GM12878 (cell line): Measurements from ENCODE around the gene NOTCH1. TPM values are rescaled to one million over a fixed set of nuclear protein-coding genes. Genes with fewer than 3 reads are reported as not detected.

Source experiments
- ATAC-seq: fragments of 200-7000 bp; cut with Tn5 transposase; 3 replicates; pipeline ENCODE4 v1.9.1; 2020; ENCODE audit warnings: mild to moderate bottlenecking, moderate library complexity
- BruUV-seq: library from RNA; stranded (reverse); fragments of 400-500 nt; replicated peaks from 2 replicates; lab custom pipeline; 2021; lab: Mats Ljungman, UMichigan
- CTCF ChIA-PET: fragments of 300-600 bp; sonication (Branson Sonifier 250); formaldehyde crosslinking; extraction: SDS; loops from one replicate; lab custom pipeline; 2021; ENCODE audit warnings: inconsistent platforms; lab: Yijun Ruan, JAX
- POLR2A ChIA-PET: fragments of 350-600 bp; formaldehyde crosslinking; extraction: SDS; loops from one replicate; lab custom pipeline; 2021; ENCODE audit warnings: inconsistent platforms; lab: Charles Lee
- RAD21 ChIA-PET: fragments of 300-600 bp; sonication (Branson Sonifier 250); formaldehyde crosslinking; loops from one replicate; lab custom pipeline; 2023; ENCODE audit warnings: antibody characterized with exemption; ENCODE audit not compliant: unreplicated experiment; lab: Charles Lee
- SMC1A ChIA-PET: fragments of 300-600 bp; sonication (Branson Sonifier 250); formaldehyde crosslinking; loops from one replicate; lab custom pipeline; 2023; ENCODE audit not compliant: unreplicated experiment, uncharacterized antibody; lab: Charles Lee
- DNase-seq: peaks from one replicate; pipeline ENCODE4 v3.0.0-alpha.2; 2011; ENCODE audit warnings: low read depth, low spot score
- FAIRE-seq: peaks from 3 replicates; lab custom pipeline; 2011; peaks lifted over from hg19 to GRCh38; lab: Jason Lieb, UNC
- H2AFZ ChIP-seq: 2 replicates; pipeline ENCODE4 v1.6.0; 2011; ENCODE audit warnings: low read depth, low read length, control low read depth; ENCODE audit not compliant: control insufficient read depth
- H3K27ac ChIP-seq: 2 replicates; pipeline ENCODE4 v1.5.1; 2011; ENCODE audit warnings: control low read depth; ENCODE audit not compliant: control insufficient read depth, insufficient read depth
- H3K27me3 ChIP-seq, 2 experiments: replicated peaks in 1 of 2; 2 replicates each; pipeline versions ENCODE4 v1.6.0 to v1.6.1; 2011; ENCODE audit warnings: low read length in 1 of 2; ENCODE audit not compliant: control insufficient read depth in 2 of 2, insufficient read depth in 2 of 2
- H3K36me3 ChIP-seq, 2 experiments: 2 replicates each; pipeline ENCODE4 v1.5.1; 2011; ENCODE audit warnings: low read length in 1 of 2; ENCODE audit not compliant: control insufficient read depth in 2 of 2, insufficient read depth in 2 of 2
- H3K4me1 ChIP-seq: 2 replicates; pipeline ENCODE4 v1.6.1; 2011; ENCODE audit warnings: mild to moderate bottlenecking, low read length, moderate library complexity, mixed read lengths; ENCODE audit not compliant: control insufficient read depth, insufficient read depth
- H3K4me2 ChIP-seq: 2 replicates; pipeline ENCODE4 v1.6.0; 2011; ENCODE audit warnings: control low read depth; ENCODE audit not compliant: control insufficient read depth, insufficient read depth
- H3K4me3 ChIP-seq: fragments of 200-600 bp; sonication (generic); 2 replicates; pipeline ENCODE4 v1.5.1; 2016
- H3K79me2 ChIP-seq: 2 replicates; pipeline ENCODE4 v1.6.0; 2011; ENCODE audit warnings: low read length; ENCODE audit not compliant: control insufficient read depth, insufficient read depth
- H3K9ac ChIP-seq: 2 replicates; pipeline ENCODE4 v1.8.0; 2011; ENCODE audit warnings: low read length, control low read depth, mixed read lengths; ENCODE audit not compliant: control insufficient read depth, insufficient read depth
- H3K9me3 ChIP-seq: replicated peaks from 3 replicates; pipeline ENCODE4 v1.5.1; 2011; ENCODE audit warnings: mild to moderate bottlenecking, low read length; ENCODE audit not compliant: control insufficient read depth, insufficient read depth
- H4K20me1 ChIP-seq: 2 replicates; pipeline ENCODE4 v1.6.0; 2011; ENCODE audit not compliant: control insufficient read depth, insufficient read depth
- EED ChIP-seq: sonication (generic); IDR thresholded peaks from 2 replicates; pipeline ENCODE4 v1.6.1; 2016; ENCODE audit warnings: antibody characterized with exemption, low read depth
- EGR1 ChIP-seq, 2 experiments: IDR thresholded peaks; 1 replicate in 1 of 2; 2 replicates in 1 of 2; pipeline ENCODE4 v1.6.1; 2011 to 2012; ENCODE audit warnings: low read depth in 2 of 2, low read length in 2 of 2, borderline replicate concordance in 1 of 2, mild to moderate bottlenecking in 1 of 2, moderate library complexity in 1 of 2
- RUNX3 ChIP-seq: IDR thresholded peaks from 2 replicates; pipeline ENCODE4 v1.6.1; 2012; ENCODE audit warnings: low read length, inconsistent platforms
- SMARCA5 ChIP-seq: fragments of 450-650 bp; IDR thresholded peaks from 2 replicates; pipeline ENCODE4 v1.6.1; 2017; ENCODE audit warnings: mild to moderate bottlenecking
- SPI1 ChIP-seq: IDR thresholded peaks from 2 replicates; pipeline ENCODE4 v1.6.1; 2011; ENCODE audit warnings: low read depth, mild to moderate bottlenecking, low read length, moderate library complexity, borderline replicate concordance; ENCODE audit not compliant: insufficient read depth
- WGBS: methylation state at CpG from one replicate; pipeline ENCODE4 v1.1.6; 2016; ENCODE audit warnings: low lambda C conversion rate; ENCODE audit not compliant: insufficient replicate concordance, insufficient coverage; ENCODE audit errors: missing lambda C conversion rate; 5-methylcytosine and 5-hydroxymethylcytosine counted together
- in situ Hi-C: fragments of 300-500 bp; cut with MboI; formaldehyde crosslinking; loops from 9 replicates; pipeline ENCODE4 v1.14.3; 2018; ENCODE audit warnings: mixed read lengths
- intact Hi-C: fragments of 100-400 bp; cut with micrococcal nuclease; formaldehyde crosslinking; loops from one replicate; pipeline ENCODE4 v1.14.2; 2022; ENCODE audit not compliant: unreplicated experiment
- polyA plus RNA-seq, 11 experiments: library from polyadenylated mRNA; depleted of rRNA in 4 of 11; unstranded in 6 of 11; stranded (reverse) in 5 of 11; fragments of >200 nt; fragmentation: Nextera tagmentation in 4 of 11; fragmentation: Illumina TruSeq in 1 of 11; extraction: Ambion mirVana in 4 of 11; extraction: Trizol in 1 of 11; gene quantifications; 1 replicate in 1 of 11; 2 replicates in 10 of 11; pipeline versions ENCODE4 v1.2.1 to v1.2.3, GENCODE V29; 2011 to 2016; ENCODE audit warnings: inconsistent platforms in 2 of 11, missing spikeins in 2 of 11, low read depth in 1 of 11
- total RNA-seq, 4 experiments: library from RNA; depleted of rRNA in 3 of 4; stranded (reverse); fragments of >200 nt in 3 of 4; fragmentation: Illumina TruSeq in 1 of 4; extraction: Trizol in 1 of 4; gene quantifications; 2 replicates each; pipeline versions ENCODE4 v1.2.1 to v1.2.3, GENCODE V29; 2013 to 2021

NOTCH1 gene
- total and polyA plus RNA-seq, 10 of the 15 experiments (the other 5 are each of a cell fraction or from before 2014, with no cell fraction given), result 0.02 to 40.0 (median 3.7) TPM

DNA sequence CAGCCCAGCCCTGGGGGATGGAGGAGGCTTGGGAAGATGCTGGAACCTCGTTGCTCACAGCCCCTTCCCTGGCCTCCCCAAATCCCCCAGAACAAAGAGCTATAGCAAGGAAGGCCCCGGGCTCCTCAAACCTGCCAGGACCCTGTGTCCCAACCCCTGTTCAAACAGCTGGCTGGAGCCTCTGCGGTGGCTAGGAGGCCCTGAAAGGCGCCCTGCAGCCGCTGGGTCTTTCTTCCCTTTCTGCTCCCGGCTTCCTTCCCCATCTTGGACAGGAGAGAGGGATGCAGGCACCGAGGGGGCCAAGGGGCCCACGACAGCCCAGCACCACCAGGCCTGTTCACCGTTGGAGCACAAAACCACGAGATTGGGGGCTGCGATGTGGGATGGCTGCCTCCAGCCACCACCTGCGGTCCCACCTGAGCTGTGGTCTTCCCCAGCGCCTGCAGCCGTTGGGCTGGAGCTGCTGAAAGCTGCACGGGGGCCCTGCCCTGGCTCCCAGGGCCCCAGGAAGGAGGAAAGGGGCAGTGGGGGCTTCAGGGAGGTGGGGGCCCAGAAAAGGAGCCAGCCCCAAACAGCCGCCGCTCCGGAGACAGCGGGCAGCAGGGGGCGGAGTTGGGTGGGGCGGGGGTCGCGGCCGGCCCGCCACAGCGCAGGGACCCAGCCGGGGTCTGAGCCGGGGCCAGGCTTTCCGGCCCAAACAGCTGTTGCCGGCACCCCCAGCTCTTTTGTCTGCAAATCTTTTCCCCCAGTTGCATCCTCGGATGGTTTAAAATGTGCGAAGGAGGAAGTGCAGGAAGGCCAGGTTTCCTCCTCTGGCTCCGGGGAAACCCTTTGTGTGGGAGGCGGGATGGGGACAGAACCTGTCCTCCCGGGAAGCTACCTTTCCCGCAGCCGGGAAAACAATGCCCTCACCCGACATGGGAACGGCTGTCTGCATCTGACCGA, 16.1 kb downstream of the NOTCH1 start:
- no peaks in the 10 kb centered on the region for H4K20me1 ChIP-seq
- no peak for ATAC-seq
- ChIA-PET POLR2A (interaction anchor here (1.1 kb wide), 1 partner anchor 9 kb away, joined by 5 read pairs; no protein-coding TSS in a partner anchor), CTCF (interaction anchor here (0.8 to 2.0 kb wide), 5 partner anchors 9 to 98 kb away, joined by 3 to 6 read pairs (median 3); no protein-coding TSS in a partner anchor), RAD21 (interaction anchor here (1.1 to 1.5 kb wide), 4 partner anchors 10 to 96 kb away, joined by 3 read pairs; no protein-coding TSS in a partner anchor), SMC1A (interaction anchor here (1.1 to 1.4 kb wide), 2 partner anchors 9 to 78 kb away, joined by 3 to 6 read pairs; no protein-coding TSS in a partner anchor)
- TF ChIP-seq RUNX3 (peak; percentile 29; the same call in 1 of the 2 replicates), EGR1 (IDR thresholded peaks at IDR 0.05; ENCODE audit: borderline replicate concordance in 1 of 2, low read depth in 2 of 2, low read length in 2 of 2) (0 out of 3 replicates have a peak, but pooled peaks of 1 of the 2 experiments have one; percentile 5), SPI1 (peak; percentile 26; the same call in 1 of the 2 replicates), SMARCA5 (no peak), EED (peak; percentile 28; the same call in 1 of the 2 replicates)
- H3K79me2 ChIP-seq, result peaks cover 11% of the 10 kb centered on the region
- no peaks in the 10 kb centered on the region for H3K9me3 ChIP-seq
- peaks cover 0 to 12% of the 10 kb centered on the region in 2 experiments; a peak in 2 of 4 replicates for H3K36me3 ChIP-seq
- H3K9ac ChIP-seq, result no peak overlapping the region
- H3K4me2 ChIP-seq, result peak overlapping the region; percentile 30
- no peak overlapping the region for H3K4me3 ChIP-seq
- no peak for DNase-seq
- WGBS, result 66% methylated on average over 27 of the region's 40 CpGs
- H3K27ac ChIP-seq, result no peak overlapping the region
- in situ Hi-C loops, result no loop called here
- intact Hi-C loops, result no loop called here
- peaks cover 37% of the 10 kb centered on the region for H3K4me1 ChIP-seq
- no peak overlapping the region for H2AFZ ChIP-seq
- BruUV-seq, result no TSS peak
- H3K27me3 ChIP-seq, result no peaks in the 10 kb centered on the region
- FAIRE-seq, result no peak
